Endothelial cell of umbilical vein (primary cell): ENCODE data around the gene IQCH. TPM values are rescaled to one million over a fixed set of nuclear protein-coding genes. Genes with fewer than 3 reads are reported as not detected.

Source experiments
- BruUV-seq: library from RNA; stranded (reverse); fragments of 400-500 nt; replicated peaks from 2 replicates; lab custom pipeline; 2021; lab: Mats Ljungman, UMichigan
- CTCF ChIA-PET: fragments of 300-600, 350-600 bp; sonication (Branson Sonifier 250); formaldehyde crosslinking; loops from one replicate; lab custom pipeline; 2021; ENCODE audit warnings: antibody characterized with exemption, inconsistent platforms; lab: Charles Lee
- POLR2A ChIA-PET: fragments of 300-600, 350-600 bp; sonication (Branson Sonifier 250); formaldehyde crosslinking; loops from one replicate; lab custom pipeline; 2021; ENCODE audit warnings: antibody characterized with exemption, inconsistent platforms; lab: Charles Lee
- DNase-seq: peaks from one replicate; pipeline ENCODE4 v3.0.0-alpha.2; 2011; ENCODE audit warnings: low read depth, low spot score
- FAIRE-seq: peaks from 2 replicates; lab custom pipeline; 2011; peaks lifted over from hg19 to GRCh38; lab: Jason Lieb, UNC
- H2AFZ ChIP-seq: 2 replicates; pipeline ENCODE4 v1.6.0; 2012; ENCODE audit warnings: low read depth, low read length, control low read depth, inconsistent platforms
- H3K27ac ChIP-seq: 2 replicates; pipeline ENCODE4 v1.5.1; 2011; ENCODE audit warnings: low read depth, mild to moderate bottlenecking, control low read depth, low read length, moderate library complexity; ENCODE audit not compliant: insufficient read depth
- H3K27me3 ChIP-seq, 2 experiments: 2 replicates each; pipeline versions ENCODE4 v1.6.0 to v1.6.1; 2011; ENCODE audit warnings: low read length in 2 of 2, mixed read lengths in 1 of 2; ENCODE audit not compliant: control insufficient read depth in 2 of 2, insufficient read depth in 2 of 2
- H3K36me3 ChIP-seq, 2 experiments: 2 replicates in 1 of 2; 3 replicates in 1 of 2; pipeline ENCODE4 v1.5.1; 2011; ENCODE audit warnings: low read length in 2 of 2, mild to moderate bottlenecking in 1 of 2, moderate library complexity in 1 of 2; ENCODE audit not compliant: control insufficient read depth in 2 of 2, insufficient read depth in 2 of 2; ENCODE audit errors: extremely low read depth in 1 of 2
- H3K4me1 ChIP-seq: 3 replicates; pipeline ENCODE4 v1.5.1; 2011; ENCODE audit warnings: mild to moderate bottlenecking, low read length; ENCODE audit not compliant: control insufficient read depth, insufficient read depth; ENCODE audit errors: extremely low read depth
- H3K4me2 ChIP-seq: 2 replicates; pipeline ENCODE4 v1.6.1; 2011; ENCODE audit warnings: low read length, control low read depth, mixed read lengths; ENCODE audit not compliant: insufficient read depth
- H3K4me3 ChIP-seq, 3 experiments: fragments of 200-600 bp in 1 of 3; sonication (generic), shearing (Covaris generic) in 1 of 3; replicated peaks in 1 of 3; 2 replicates each; pipeline ENCODE4 v1.5.1; 2011 to 2016; ENCODE audit warnings: control low read depth in 3 of 3, low read length in 3 of 3, mild to moderate bottlenecking in 2 of 3, inconsistent platforms in 1 of 3, low read depth in 1 of 3, moderate library complexity in 1 of 3; ENCODE audit not compliant: insufficient read depth in 1 of 3
- H3K79me2 ChIP-seq: 2 replicates; pipeline ENCODE4 v1.6.0; 2012; ENCODE audit warnings: low read length, inconsistent platforms; ENCODE audit not compliant: control insufficient read depth, insufficient read depth
- H3K9ac ChIP-seq: replicated peaks from 2 replicates; pipeline ENCODE3; 2011; ENCODE audit warnings: low read length, control low read depth; ENCODE audit not compliant: insufficient read depth; ENCODE audit errors: extremely low read depth
- H3K9me1 ChIP-seq: replicated peaks from 3 replicates; pipeline ENCODE4 v1.6.0; 2011; ENCODE audit warnings: mild to moderate bottlenecking, low read length; ENCODE audit not compliant: control insufficient read depth, insufficient read depth; ENCODE audit errors: extremely low read depth
- H3K9me3 ChIP-seq: replicated peaks from 2 replicates; pipeline ENCODE4 v1.5.1; 2012; ENCODE audit warnings: low read length, inconsistent platforms; ENCODE audit not compliant: control insufficient read depth, insufficient read depth
- H4K20me1 ChIP-seq: replicated peaks from 2 replicates; pipeline ENCODE3; 2011; ENCODE audit warnings: mild to moderate bottlenecking, low read length; ENCODE audit not compliant: control insufficient read depth, insufficient read depth; ENCODE audit errors: extremely low read depth
- CTCF ChIP-seq, 2 donors: IDR thresholded peaks; 1 replicate in 1 of 2; 2 replicates in 1 of 2; pipeline ENCODE4 v1.5.1; 2011; ENCODE audit warnings: low read length in 2 of 2, mild to moderate bottlenecking in 2 of 2, moderate library complexity in 2 of 2, control low read depth in 1 of 2, inconsistent platforms in 1 of 2, low read depth in 1 of 2; ENCODE audit not compliant: insufficient read depth in 1 of 2; ENCODE audit errors: extremely low read depth in 1 of 2
- FOS ChIP-seq: IDR thresholded peaks from 2 replicates; pipeline ENCODE4 v1.6.1; 2011; ENCODE audit warnings: mild to moderate bottlenecking, low read length, moderate library complexity, borderline replicate concordance; ENCODE audit not compliant: insufficient read depth
- GATA2 ChIP-seq: IDR thresholded peaks from 2 replicates; pipeline ENCODE4 v1.7.0; 2011; ENCODE audit warnings: low read depth, mild to moderate bottlenecking, moderate library complexity, mixed read lengths, low read length; ENCODE audit not compliant: insufficient read length, insufficient read depth
- JUN ChIP-seq: IDR thresholded peaks from 2 replicates; pipeline ENCODE4 v1.6.1; 2011; ENCODE audit warnings: borderline replicate concordance, low read depth; ENCODE audit not compliant: insufficient read length, insufficient read depth
- MYC ChIP-seq: IDR thresholded peaks from one replicate; pipeline ENCODE4 v1.6.1; 2011; ENCODE audit warnings: mild to moderate bottlenecking, low read depth, low read length
- POLR2A ChIP-seq: IDR thresholded peaks from 2 replicates; pipeline ENCODE4 v1.6.1; 2012; ENCODE audit warnings: low read depth, mild to moderate bottlenecking, control low read depth, low read length
- POLR2AphosphoS5 ChIP-seq: IDR thresholded peaks from 2 replicates; pipeline ENCODE4 v1.6.1; 2012; ENCODE audit warnings: low read depth, mild to moderate bottlenecking, control low read depth, low read length, moderate library complexity; ENCODE audit not compliant: insufficient read depth
- dilution Hi-C: fragments of 300-500 bp; cut with MboI; formaldehyde crosslinking; loops from one replicate; pipeline ENCODE4 v1.15.0; 2019; ENCODE audit warnings: low sequenced_read_pairs; ENCODE audit not compliant: extremely low pct_ligation_motif_present
- intact Hi-C: fragments of 100-400 bp; cut with micrococcal nuclease; formaldehyde crosslinking; loops from one replicate; pipeline ENCODE4 v1.10.0; 2022
- polyA plus RNA-seq, 4 experiments: library from polyadenylated mRNA; depleted of rRNA in 3 of 4; stranded (reverse) in 3 of 4; unstranded in 1 of 4; fragments of >200 nt; gene quantifications; 2 replicates each; pipeline versions ENCODE4 v1.2.1 to v1.2.3, GENCODE V29; 2011 to 2012; ENCODE audit warnings: missing spikeins in 1 of 4
- total RNA-seq: library from RNA; stranded (reverse); gene quantifications from 2 replicates; pipeline ENCODE4 v1.2.3, GENCODE V29; 2021

IQCH gene
- total and polyA plus RNA-seq, 2 donors (not counting 3 experiments of a cell fraction or from before 2014, with no cell fraction given) = 0.29 to 0.51 TPM

GRCh38 chr15:67495585-67495984 lies 241.0 kb downstream of the IQCH start:
- BruUV-seq = no TSS peak
- Histone ChIP-seq H3K9me1 (no peaks in the 10 kb centered on the region), H3K4me1 (no peaks in the 10 kb centered on the region), H2AFZ (no peak overlapping the region), H3K9ac (no peak overlapping the region), H3K4me3 (no peak overlapping the region), H4K20me1 (no peaks in the 10 kb centered on the region), H3K79me2 (no peaks in the 10 kb centered on the region), H3K36me3 (no peaks in the 10 kb centered on the region), H3K27me3 (no peaks in the 10 kb centered on the region), H3K9me3 (no peaks in the 10 kb centered on the region), H3K4me2 (no peak overlapping the region), H3K27ac (no peak overlapping the region)
- POLR2A ChIA-PET = no interaction called here
- FAIRE-seq = peak; percentile 43
- CTCF ChIA-PET = interaction anchor here (0.7 to 1.4 kb wide), 4 partner anchors 8 to 47 kb away, joined by 3 to 4 read pairs (median 3); partner anchors contain the start of gene MAP2K5
- DNase-seq = no peak
- intact Hi-C loops (no loop called here), dilution Hi-C loops (no loop called here)
- TF ChIP-seq MYC = no peak
- TF ChIP-seq POLR2A = no peak
- TF ChIP-seq GATA2 = no peak
- no peak for TF ChIP-seq CTCF (IDR thresholded peaks at IDR 0.05; ENCODE audit: extremely low read depth in 1 of 2, insufficient read depth in 1 of 2, low read depth in 1 of 2, low read length in 2 of 2)
- no peak for TF ChIP-seq FOS
- no peak for TF ChIP-seq JUN
- no peak for TF ChIP-seq POLR2AphosphoS5
